Measurements from ENCODE around the gene SNTB2.

The SNTB2 gene

DNA sequence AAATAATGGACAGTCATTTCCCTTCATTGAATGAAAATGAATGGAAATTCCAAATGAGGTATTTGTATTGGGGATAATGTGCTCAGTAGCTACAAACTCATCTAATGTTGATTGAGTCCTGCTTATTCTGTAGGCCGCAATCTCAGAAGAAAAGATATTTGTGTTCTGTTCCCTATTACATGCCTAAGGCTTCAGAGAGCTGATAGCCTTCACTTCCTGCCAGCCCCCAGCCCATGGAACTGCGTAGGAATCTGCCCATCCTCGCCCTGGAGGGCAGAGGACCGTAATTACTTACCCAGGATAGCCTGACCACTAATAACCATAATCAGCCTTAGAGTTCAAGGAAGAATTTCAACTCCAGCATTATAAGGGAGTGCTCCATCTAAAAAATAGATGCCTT lies 17.9 kb upstream of the SNTB2 start:
- H3K4me3 ChIP-seq (ENCODE audit: low read length): no peak overlapping the region
- TF ChIP-seq, protein P1, sequence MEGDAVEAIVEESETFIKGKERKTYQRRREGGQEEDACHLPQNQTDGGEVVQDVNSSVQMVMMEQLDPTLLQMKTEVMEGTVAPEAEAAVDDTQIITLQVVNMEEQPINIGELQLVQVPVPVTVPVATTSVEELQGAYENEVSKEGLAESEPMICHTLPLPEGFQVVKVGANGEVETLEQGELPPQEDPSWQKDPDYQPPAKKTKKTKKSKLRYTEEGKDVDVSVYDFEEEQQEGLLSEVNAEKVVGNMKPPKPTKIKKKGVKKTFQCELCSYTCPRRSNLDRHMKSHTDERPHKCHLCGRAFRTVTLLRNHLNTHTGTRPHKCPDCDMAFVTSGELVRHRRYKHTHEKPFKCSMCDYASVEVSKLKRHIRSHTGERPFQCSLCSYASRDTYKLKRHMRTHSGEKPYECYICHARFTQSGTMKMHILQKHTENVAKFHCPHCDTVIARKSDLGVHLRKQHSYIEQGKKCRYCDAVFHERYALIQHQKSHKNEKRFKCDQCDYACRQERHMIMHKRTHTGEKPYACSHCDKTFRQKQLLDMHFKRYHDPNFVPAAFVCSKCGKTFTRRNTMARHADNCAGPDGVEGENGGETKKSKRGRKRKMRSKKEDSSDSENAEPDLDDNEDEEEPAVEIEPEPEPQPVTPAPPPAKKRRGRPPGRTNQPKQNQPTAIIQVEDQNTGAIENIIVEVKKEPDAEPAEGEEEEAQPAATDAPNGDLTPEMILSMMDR (conservative IDR thresholded peaks at IDR 0.05; ENCODE audit: low read length): no peak
- DNase-seq (ENCODE audit: low read depth): no peak

DNA sequence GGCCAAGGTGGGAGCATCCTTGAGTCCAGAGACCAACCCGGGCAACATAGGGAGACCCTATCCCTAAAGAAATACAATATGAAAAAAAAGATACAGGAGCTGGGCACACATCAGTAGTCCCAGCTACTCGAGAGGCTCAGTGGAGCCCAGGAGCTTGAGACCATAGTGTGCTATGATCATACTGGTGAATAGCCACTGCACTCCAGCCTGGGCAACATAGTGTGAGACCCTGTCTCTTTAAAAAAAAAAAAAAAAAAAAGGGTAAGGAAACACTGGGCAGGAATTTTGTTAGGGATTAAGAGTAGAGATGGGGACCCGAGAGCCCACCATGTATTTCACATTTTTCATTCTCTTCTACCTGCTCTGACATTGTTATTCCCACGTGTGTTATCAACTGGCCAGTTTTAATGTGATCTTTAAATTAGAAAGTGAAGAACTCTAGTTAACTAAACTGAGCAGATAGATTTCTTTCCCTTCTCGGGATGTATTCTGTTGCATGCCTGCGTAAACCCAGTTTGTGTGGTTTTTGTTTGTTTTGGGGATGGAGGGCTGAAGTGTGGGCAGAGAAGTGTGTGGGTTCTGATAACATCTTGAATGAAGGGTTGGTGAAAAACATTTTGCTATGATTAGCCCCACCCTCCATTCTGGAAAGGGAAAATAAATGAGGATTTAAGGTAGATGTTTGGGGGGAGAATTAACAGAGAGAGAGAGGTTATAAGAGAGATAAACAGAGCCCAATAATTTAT lies 17.2 kb upstream of the SNTB2 start:
- TF ChIP-seq, protein P1 (conservative IDR thresholded peaks at IDR 0.05; ENCODE audit: low read length): no peak
- H3K4me3 ChIP-seq (ENCODE audit: low read length): no peak overlapping the region
- no peak for DNase-seq (ENCODE audit: low read depth)

DNA sequence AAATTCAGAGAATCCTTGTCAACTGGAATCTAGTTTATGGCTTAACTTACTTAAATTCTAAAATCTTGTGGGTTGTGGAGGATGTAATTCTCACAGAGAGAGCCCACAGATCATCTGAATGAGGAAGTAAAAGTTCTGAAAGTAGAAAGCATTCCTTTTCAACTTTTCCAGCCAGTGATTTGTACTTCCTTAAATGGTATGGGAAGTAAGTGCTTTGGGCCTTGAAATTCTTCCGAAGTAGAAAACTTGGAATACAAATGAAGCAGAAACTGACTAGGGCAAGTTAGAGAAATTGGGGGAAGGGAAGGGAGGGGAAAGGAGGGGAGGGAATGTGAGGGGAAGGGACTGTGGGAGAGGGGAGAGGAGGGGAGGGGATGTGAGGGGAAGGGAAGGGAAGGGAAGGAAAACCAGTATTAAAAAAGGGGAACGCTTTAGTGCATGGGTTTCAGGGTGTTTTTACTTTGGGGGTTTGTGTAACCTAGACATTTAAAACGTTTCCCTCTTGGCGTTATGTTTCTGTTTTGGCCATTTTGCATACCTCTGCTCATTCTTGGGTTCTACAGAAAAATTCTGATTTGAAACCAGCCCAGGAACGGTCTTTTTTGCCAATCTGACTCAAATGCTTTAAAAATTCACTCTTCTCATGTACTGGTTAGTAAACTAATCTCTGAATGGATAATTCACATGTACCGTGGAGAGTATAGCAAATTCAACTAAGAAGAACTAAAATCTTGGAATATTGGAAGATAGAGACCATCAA lies 15.5 kb upstream of the SNTB2 start:
- TF ChIP-seq, protein P1 (conservative IDR thresholded peaks at IDR 0.05; ENCODE audit: low read length): no peak
- DNase-seq (ENCODE audit: low read depth): peak; percentile 88
- no peak overlapping the region; the same call in 1 of the 2 replicates for H3K4me3 ChIP-seq (ENCODE audit: low read length)

DNA sequence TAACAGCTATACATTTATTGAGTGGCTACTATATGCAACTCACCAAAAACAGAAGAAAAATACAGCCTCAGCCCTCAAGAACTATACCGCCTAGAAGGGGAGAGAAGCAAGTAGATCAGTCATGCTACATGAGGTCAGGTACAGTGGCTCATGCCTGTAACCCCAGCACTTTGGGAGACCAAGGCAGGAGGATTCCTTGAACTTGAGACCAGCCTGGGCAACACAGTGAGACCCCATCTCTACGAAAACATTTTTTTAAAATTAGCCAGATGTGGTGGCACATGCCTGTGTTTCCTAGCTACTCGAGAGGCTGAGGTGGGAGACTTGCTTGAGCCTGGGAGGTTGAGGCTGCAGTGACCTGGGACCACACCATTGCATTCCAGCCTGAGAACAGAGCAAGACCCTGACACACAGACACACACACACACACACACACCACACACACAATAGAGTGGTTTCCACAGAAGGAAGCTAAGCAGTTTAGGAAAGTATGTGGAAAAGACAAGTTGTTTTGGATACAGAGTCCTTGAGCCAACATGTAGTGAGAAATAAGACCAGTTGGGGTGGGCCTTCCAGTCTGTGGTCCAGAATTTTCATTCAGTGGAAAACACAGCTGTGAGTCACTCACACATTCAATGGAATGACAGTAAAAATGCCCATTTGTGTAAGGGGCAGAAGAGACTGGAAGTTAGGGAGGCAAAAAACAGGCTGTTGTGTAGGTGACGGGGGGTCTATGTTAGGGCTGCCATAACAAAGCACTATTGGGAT lies 10.7 kb upstream of the SNTB2 start:
- no peak overlapping the region for H3K4me3 ChIP-seq (ENCODE audit: low read length)

DNA sequence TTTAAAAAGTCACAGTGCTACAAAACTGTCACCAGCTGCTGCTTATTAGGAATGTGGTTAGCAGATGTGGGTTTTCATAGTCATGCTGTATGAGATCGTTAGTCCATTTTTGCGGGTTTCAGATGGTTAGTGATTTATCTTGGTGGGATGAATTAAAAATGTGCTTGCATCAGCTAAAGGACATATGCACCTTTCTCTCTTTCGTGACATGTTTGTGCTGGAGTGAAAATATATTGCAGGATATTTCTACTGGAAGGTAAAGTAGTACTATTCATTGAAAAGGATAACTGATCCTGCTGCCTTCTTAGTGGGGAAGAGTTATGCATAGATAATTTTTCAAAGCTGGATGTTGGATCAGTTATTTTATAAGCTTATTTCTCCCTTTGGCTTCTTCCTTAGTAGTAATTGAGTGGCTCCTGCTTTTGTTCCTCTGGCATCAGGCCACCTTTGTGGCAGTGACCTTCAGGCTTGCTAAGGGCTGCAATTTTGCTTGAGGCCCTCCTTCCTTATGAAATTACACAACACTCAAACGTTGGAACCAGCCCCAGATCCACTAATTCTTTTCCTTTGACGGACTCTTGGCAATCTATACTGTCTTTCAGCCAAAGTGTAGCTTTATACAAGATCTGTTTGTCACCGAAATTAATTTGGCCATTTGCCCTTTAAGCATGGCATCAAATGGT lies 7.5 kb upstream of the SNTB2 start:
- DNase-seq (ENCODE audit: low read depth): peak; percentile 95
- TF ChIP-seq, protein P1 (conservative IDR thresholded peaks at IDR 0.05; ENCODE audit: low read length): no peak

More for the DNA sequence above, 10.7 kb upstream of the SNTB2 start:
- TF ChIP-seq, protein P1 (conservative IDR thresholded peaks at IDR 0.05; ENCODE audit: low read length): 0 out of 2 replicates have a peak, but pooled peaks have one; percentile 4
- DNase-seq (ENCODE audit: low read depth): peak; percentile 95

DNA sequence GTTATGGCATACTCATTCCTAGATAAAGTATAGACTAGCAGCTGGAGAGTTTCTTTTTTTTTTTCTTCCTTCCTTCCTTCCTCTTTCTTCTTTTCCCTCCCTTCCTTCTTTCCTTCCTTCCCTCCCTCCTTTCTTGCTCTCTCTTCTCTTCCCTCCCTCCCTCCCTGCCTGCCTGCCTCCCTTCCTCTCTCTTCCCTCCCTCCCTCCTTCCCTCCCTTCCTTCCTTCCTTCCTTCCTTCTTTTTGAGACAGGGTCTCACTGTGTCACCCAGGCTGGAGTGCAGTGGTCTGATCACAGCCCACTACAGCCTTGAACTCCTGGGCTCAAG lies 7.0 kb upstream of the SNTB2 start:
- TF ChIP-seq, protein P1 (conservative IDR thresholded peaks at IDR 0.05; ENCODE audit: low read length): no peak
- H3K4me3 ChIP-seq (ENCODE audit: low read length): no peak overlapping the region
- no peak for DNase-seq (ENCODE audit: low read depth)

More for the DNA sequence above, 7.5 kb upstream of the SNTB2 start:
- no peak overlapping the region for H3K4me3 ChIP-seq (ENCODE audit: low read length)

All from AG10803 (cell line).